ENCODE data around the gene VRK2.

Gene VRK2

DNA sequence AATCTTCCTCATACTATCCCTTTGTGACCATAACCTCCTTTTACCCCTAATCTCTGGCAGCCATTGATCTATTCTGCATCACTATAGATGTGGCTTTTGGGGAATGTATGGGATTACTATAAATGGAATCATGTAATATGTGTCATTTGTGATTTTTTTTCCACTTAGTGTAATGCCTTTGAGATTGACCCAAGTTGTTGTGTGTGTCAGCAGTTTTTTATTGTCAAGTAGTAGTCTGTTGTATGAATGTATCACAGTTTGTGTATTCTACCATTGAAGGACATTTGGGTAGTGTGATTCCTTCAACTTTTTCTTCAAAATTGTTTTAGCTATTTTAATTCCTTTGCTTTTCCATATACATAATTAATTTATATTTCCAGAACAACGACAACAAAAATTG lies 18.6 kb downstream of the VRK2 start:
- Histone ChIP-seq H3K27me3 (ENCODE audit: insufficient read depth, low read length) (no peaks in the 10 kb centered on the region), H4K20me1 (ENCODE audit: insufficient read depth, low read length) (no peaks in the 10 kb centered on the region), H3K79me2 (ENCODE audit: insufficient read depth, low read length) (no peaks in the 10 kb centered on the region), H3K27ac (ENCODE audit: low read depth, low read length, poor library complexity, severe bottlenecking) (no peak overlapping the region), H3K4me1 (ENCODE audit: insufficient read depth, low read length, severe bottlenecking) (peaks cover 5% of the 10 kb centered on the region), H3F3A (ENCODE audit: insufficient read depth, low read length) (no peaks in the 10 kb centered on the region), H3K9me2 (ENCODE audit: low read depth, low read length) (no peaks in the 10 kb centered on the region), H3K36me3 (ENCODE audit: insufficient read depth, low read length) (peaks cover 14% of the 10 kb centered on the region), H3K9me3 (ENCODE audit: low read length) (no peaks in the 10 kb centered on the region), H3K4me2 (ENCODE audit: low read length) (no peak overlapping the region), H2AFZ (ENCODE audit: low read length) (no peak overlapping the region), H3K9ac (ENCODE audit: low read length) (no peak overlapping the region), H3K4me3 (ENCODE audit: low read depth, low read length, poor library complexity, severe bottlenecking) (no peak overlapping the region)
- TF ChIP-seq, protein P1, sequence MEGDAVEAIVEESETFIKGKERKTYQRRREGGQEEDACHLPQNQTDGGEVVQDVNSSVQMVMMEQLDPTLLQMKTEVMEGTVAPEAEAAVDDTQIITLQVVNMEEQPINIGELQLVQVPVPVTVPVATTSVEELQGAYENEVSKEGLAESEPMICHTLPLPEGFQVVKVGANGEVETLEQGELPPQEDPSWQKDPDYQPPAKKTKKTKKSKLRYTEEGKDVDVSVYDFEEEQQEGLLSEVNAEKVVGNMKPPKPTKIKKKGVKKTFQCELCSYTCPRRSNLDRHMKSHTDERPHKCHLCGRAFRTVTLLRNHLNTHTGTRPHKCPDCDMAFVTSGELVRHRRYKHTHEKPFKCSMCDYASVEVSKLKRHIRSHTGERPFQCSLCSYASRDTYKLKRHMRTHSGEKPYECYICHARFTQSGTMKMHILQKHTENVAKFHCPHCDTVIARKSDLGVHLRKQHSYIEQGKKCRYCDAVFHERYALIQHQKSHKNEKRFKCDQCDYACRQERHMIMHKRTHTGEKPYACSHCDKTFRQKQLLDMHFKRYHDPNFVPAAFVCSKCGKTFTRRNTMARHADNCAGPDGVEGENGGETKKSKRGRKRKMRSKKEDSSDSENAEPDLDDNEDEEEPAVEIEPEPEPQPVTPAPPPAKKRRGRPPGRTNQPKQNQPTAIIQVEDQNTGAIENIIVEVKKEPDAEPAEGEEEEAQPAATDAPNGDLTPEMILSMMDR (IDR thresholded peaks at IDR 0.05; ENCODE audit: low read length), result no peak
- no peak for TF ChIP-seq EZH2 (IDR thresholded peaks at IDR 0.05; ENCODE audit: borderline replicate concordance, low read length)

DNA sequence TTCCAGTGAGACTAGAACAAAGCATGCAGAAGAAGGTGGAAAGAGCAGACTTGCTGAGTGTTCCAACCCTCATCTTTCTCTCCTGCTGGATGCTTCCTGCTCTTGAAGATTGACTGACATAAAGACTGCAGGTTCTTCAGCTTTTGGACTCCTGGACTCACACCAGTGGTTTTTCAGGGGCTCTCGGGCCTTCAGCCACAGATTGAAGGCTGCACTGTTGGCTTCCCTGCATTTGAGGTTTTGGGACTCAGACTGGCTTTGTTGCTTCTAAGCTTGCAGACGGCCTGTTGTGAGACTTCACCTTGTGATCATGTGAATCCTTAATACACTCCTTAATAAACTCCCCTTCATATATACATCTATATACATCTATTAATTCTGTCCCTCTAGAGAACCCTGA lies 20.4 kb downstream of the VRK2 start:
- no peak for TF ChIP-seq EZH2 (IDR thresholded peaks at IDR 0.05; ENCODE audit: borderline replicate concordance, low read length)
- TF ChIP-seq, protein P1 (IDR thresholded peaks at IDR 0.05; ENCODE audit: low read length), result no peak
- no peaks in the 10 kb centered on the region for H3F3A ChIP-seq (ENCODE audit: insufficient read depth, low read length)
- peaks cover 20% of the 10 kb centered on the region for H3K36me3 ChIP-seq (ENCODE audit: insufficient read depth, low read length)
- no peaks in the 10 kb centered on the region for H3K9me3 ChIP-seq (ENCODE audit: low read length)
- H3K9ac ChIP-seq (ENCODE audit: low read length), result no peak overlapping the region
- 0 out of 2 replicates have a peak, but pooled peaks cover 10% of the 10 kb centered on the region for H3K79me2 ChIP-seq (ENCODE audit: insufficient read depth, low read length)
- H3K4me2 ChIP-seq (ENCODE audit: low read length), result no peak overlapping the region
- peaks cover 5% of the 10 kb centered on the region for H3K4me1 ChIP-seq (ENCODE audit: insufficient read depth, low read length, severe bottlenecking)
- H3K27me3 ChIP-seq (ENCODE audit: insufficient read depth, low read length), result no peaks in the 10 kb centered on the region
- no peak overlapping the region for H2AFZ ChIP-seq (ENCODE audit: low read length)
- H3K27ac ChIP-seq (ENCODE audit: low read depth, low read length, poor library complexity, severe bottlenecking), result no peak overlapping the region
- no peaks in the 10 kb centered on the region for H4K20me1 ChIP-seq (ENCODE audit: insufficient read depth, low read length)
- H3K9me2 ChIP-seq (ENCODE audit: low read depth, low read length), result no peaks in the 10 kb centered on the region
- no peak overlapping the region for H3K4me3 ChIP-seq (ENCODE audit: low read depth, low read length, poor library complexity, severe bottlenecking)

DNA sequence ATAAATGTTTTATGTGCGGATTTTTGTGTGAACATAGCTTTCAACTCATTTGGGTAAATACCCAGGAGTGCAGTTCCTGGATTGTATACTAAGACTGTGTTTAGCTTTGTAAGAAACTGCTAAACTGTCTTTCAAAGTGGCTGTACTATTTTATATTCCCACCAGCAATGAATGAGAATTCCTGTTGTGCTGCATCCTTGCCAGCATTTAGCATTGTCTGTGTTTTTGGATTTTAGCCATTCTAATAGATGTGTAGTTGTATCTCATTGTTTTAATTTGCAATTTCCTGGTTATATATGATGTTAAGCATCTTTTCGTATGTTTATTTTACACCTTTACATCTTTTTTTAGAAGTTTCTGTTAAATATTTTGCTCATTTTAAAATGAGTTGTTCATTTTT lies 24.2 kb downstream of the VRK2 start:
- H3K27me3 ChIP-seq (ENCODE audit: insufficient read depth, low read length), result no peaks in the 10 kb centered on the region
- H3K79me2 ChIP-seq (ENCODE audit: insufficient read depth, low read length), result peaks cover 25% of the 10 kb centered on the region; the same call in 1 of the 2 replicates
- no peak overlapping the region for H3K4me3 ChIP-seq (ENCODE audit: low read depth, low read length, poor library complexity, severe bottlenecking)
- no peak overlapping the region for H3K9ac ChIP-seq (ENCODE audit: low read length)
- no peaks in the 10 kb centered on the region for H3K4me1 ChIP-seq (ENCODE audit: insufficient read depth, low read length, severe bottlenecking)
- H3F3A ChIP-seq (ENCODE audit: insufficient read depth, low read length), result no peaks in the 10 kb centered on the region
- no peaks in the 10 kb centered on the region for H3K9me3 ChIP-seq (ENCODE audit: low read length)
- H3K9me2 ChIP-seq (ENCODE audit: low read depth, low read length), result no peaks in the 10 kb centered on the region
- no peak for TF ChIP-seq EZH2 (IDR thresholded peaks at IDR 0.05; ENCODE audit: borderline replicate concordance, low read length)
- TF ChIP-seq, protein P1 (IDR thresholded peaks at IDR 0.05; ENCODE audit: low read length), result no peak
- no peak overlapping the region for H3K4me2 ChIP-seq (ENCODE audit: low read length)
- H4K20me1 ChIP-seq (ENCODE audit: insufficient read depth, low read length), result no peaks in the 10 kb centered on the region
- H3K27ac ChIP-seq (ENCODE audit: low read depth, low read length, poor library complexity, severe bottlenecking), result no peak overlapping the region
- peaks cover 17% of the 10 kb centered on the region for H3K36me3 ChIP-seq (ENCODE audit: insufficient read depth, low read length)
- no peak overlapping the region for H2AFZ ChIP-seq (ENCODE audit: low read length)

Measured in OCI-LY1 (cell line).